GM18861 (cell line): ENCODE results near the gene BCAS1.

Experiments used
- ATAC-seq: cut with Tn5 transposase; IDR thresholded peaks from one replicate; pipeline ENCODE4 v1.9.1; 2021; ENCODE audit not compliant: unreplicated experiment

BCAS1 gene, protein sequence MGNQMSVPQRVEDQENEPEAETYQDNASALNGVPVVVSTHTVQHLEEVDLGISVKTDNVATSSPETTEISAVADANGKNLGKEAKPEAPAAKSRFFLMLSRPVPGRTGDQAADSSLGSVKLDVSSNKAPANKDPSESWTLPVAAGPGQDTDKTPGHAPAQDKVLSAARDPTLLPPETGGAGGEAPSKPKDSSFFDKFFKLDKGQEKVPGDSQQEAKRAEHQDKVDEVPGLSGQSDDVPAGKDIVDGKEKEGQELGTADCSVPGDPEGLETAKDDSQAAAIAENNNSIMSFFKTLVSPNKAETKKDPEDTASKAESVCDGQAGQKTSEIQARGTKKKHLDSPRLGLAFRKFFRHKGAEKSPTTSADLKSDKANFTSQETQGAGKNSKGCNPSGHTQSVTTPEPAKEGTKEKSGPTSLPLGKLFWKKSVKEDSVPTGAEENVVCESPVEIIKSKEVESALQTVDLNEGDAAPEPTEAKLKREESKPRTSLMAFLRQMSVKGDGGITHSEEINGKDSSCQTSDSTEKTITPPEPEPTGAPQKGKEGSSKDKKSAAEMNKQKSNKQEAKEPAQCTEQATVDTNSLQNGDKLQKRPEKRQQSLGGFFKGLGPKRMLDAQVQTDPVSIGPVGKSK

DNA sequence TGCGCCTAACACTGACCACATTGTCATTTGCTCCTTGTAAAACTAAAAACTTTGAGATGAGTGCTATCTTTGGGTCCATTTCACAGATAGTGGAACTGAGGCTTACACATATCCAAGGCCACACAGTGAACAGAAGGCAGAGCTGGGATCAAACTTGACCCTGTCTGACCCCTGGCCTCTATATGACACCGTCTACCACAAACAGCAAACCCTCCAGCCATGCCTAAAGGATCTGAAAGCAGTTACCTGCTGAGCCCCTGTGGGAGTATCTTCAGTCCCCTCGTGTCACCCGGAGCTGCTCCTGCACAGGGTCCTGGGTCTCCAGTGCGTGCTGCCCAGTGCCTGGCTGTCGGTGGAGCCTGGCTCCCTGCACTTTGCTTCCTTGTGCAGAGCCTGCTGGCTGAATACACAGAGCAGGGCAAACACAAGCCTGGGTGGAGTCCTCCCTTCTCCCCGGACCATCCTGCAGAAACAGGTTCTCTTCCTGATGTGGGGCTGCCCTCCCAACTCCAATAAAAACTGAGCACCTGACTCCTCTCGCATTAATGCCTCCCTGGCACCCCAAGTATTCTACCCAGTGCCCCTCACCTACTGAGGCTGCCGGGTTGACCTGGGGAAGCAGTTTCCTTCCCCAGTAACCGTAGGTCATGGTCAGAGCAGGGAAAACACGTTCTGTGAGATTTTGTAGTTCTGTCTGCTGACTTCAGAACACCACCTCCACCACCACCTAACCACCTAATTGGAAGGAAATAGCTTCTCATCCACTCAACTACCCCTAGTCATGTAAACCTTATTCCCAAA, at the start of gene BCAS1:
Gene BCAS1 (minus strand): TSS at position 408 of the 801 bp plus-strand sequence. CDS start 11,876 bp downstream, outside the sequence.
- ATAC-seq = no peak

DNA sequence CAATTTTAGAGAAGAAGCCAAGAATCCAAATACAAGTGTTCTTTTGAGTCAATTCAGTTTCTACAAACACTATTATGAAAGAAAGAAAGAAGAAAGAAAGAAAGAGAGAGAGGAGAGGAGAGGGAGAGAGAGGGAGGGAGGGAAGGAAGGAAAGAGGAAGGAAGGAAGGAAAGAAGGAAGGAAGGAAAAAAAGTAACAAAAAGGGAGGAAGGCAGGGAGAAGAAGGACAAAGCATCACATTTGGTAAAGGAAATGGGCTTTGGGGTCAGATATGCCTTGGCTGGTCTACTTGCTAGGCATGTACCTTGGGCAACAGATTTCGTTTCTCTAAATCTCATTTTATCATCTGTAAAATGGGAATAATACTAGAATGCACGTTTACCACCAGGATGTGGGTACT, 49.4 kb upstream of the BCAS1 start:
- no peak for ATAC-seq

DNA sequence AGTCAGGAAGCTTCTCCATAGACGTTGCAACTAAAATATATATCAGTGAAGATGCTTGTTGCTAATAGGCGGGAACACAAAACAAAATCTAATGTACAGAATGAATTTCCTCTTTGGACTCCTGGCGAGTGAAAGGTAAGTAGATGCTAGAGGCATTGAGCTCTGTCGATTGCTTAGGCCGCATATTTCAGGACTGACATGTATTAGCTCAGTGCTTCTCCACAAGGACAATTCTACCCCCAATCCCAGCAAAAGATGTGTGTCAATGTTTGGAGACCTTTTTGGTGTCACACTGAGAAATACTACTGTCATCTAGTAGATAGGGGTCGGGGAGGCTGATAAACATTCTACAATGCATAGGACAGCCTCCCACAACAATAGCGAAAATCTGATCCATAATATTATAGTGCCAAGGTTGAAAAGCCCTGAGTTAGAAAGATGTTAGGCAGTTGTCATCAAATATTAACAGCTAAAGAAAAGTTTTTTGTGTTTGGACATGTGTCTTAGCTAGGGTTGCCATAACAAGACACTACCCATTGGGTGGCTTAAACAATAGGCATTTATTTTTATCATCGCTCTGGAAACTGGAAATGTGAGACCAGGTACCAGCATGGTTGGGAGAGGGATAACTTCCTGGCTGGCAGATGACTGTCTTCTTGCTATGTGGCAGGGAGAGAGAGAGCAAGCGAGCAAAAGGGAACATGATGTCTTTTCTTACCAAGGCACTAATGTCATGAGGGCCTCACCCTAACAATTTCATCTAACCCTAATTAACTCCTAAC, 48.0 kb upstream of the BCAS1 start:
- ATAC-seq = no peak

DNA sequence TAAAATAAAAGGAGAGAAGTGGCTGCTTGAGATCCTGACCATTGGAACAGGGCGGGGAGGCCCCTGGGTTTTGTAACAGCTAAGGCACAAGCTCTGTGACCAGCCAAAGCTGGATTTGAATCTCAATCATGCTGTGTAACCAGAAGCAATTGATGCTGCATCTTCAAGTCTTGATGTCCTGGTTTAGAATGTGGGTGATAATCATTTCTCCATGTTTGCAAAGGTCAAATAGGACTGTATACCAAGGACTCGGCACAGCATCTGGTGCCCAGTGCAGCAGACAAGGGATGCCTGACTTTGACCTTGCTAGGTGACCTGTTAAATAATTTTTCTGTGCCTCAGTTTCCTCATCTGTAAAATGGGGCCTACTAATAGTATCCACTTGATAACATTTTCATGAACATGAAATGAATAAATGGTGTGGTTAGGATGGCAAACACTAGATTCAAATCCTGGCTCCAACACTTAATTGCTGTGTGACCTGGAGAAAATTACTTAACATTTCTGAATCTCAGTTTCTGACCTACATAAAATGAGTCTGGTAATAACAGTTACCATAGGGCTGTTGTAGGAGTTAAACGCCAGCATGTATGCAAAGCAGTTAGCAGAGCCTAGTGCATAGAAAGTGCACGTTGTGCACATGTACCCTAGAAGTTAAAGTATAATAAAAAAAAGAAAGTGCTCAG, 46.3 kb upstream of the BCAS1 start:
- no peak for ATAC-seq

DNA sequence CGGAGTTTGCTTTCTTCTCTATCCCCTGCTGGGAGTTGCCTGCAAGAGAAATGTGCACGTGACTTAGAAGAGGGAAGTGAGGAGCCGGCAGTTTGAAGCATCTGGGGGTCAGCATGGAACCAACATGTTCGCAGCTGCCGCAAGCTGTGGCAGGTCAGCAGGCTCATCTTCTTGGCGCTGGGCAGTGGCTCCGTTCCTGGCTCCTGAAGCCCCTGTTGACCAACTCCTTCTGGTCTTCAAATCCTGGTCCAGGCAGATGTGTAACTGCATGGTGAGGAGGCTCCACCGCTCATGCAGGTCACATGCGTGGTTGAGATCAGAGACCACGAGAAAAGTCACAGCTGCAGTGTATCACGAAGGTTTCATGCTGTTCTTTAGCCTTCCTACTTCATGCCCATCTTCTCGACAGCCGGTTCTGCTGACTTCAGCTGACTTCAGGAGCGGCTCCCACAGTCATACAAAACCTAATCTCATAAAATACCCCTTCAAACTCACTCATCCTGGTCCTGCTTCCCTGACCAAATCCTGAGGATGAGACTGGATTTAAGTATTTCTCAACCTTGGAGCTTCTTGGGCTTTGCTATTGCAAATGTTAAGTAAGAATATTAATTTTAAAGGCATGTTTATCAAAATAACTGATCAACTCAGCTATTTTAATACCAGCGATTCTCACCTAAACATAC, 44.9 kb upstream of the BCAS1 start:
- no peak for ATAC-seq

DNA sequence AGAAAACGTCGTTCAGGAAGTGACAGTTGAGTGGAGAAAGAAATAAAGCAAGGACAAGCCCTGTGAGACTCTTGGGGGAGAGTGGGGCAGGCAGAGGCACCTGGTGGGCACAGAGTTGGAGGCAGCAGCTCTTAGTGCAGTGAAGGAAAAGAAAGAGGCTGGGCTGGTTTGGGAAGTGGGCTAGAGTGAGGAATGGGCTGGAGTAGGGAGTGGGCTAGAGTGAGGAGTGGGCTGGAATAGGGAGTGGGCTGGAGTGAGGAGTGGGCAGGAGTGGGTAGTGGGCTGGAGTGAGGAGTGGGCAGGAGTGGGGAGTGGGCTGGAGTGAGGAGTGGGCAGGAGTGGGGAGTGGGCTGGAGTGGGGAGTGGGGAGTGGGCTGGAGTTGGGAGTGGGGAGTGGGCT, 43.7 kb upstream of the BCAS1 start:
- ATAC-seq = no peak

DNA sequence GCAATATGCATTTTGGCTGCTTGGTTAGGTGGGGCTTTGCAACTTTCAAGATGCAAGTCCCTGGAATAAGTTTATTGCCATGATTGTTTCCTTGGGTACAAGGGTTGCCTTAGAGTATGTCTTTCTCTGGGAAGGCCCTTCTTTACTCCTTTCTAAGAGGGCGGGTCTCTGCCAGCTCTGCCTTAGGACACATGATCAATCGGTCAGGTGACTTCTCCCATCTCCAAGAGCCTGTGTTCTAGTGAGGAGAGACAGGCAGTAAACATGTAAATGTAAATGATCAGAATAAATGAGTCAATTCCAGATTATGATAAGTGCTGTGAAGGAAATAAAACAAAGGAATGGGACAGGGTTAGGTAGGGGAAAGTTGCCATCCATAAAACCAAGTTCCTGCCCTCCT, 43.2 kb upstream of the BCAS1 start:
- ATAC-seq = no peak

DNA sequence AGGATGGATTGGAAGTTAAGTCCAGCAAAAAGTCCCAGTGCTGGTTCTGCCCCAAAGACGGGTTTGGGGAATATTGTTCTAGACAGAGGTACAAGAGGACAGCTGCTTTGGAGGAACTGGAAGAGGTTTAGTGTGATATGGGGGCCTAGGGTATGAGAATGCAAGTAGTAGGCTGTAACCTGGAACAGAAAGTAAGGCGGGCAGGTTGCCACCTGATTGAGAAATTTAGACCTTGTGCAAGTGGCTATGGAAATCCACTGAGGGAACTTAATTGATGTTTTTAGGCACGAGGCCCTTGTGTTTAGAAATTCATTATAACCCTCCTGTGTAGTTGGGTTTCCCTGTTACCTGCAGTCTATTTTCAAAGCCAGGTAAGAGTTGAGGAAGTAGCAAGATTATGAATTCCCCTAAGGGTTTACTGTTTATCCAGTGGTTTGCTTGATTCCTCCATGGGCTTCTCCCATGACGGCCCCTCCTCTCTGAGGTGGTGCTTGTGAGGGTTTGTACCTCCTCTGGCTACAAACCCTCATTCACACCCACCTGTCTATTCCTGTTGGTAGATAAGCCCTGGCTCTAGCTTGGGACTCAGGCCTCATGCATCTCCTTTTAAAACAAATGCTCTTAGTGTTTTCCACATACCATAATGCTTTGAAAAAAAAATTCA, 42.0 kb upstream of the BCAS1 start:
- ATAC-seq = no peak

DNA sequence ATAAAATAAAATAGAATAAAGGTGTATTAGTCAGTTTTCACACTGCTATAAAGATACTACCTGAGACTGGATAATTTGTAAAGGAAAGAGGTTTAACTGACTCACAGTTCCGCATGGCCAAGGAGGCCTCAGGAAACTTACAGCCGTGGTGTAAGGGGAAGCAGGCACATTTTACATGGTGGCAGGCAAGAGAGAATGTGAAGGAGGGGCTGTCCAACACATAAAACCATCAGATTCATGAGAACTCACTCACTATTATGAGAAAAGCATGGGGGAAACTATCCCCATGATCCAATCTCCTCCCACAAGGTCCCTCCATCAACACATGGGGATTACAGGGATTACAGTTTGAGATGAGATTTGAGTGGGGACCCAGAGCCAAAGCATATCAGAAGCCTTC, 41.1 kb upstream of the BCAS1 start:
- no peak for ATAC-seq

DNA sequence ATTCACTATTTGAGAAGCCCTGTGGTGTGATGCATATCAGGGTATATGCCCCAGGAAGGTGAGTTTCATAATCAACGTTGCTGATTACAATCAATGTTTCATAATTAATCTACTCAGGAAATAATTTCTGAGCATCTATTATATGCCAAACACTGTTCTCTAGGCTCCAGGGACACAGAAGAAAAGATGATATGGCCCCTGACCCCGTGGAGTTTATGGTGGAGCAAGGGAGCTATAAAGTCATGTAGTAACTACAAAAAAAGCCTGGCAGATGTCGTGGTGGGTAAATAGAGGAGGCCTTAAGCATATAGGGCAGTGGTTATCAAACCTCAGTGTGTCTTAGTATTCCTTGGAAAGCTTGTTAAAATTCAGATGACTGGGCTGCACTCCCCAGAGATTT, 40.1 kb upstream of the BCAS1 start:
- no peak for ATAC-seq

DNA sequence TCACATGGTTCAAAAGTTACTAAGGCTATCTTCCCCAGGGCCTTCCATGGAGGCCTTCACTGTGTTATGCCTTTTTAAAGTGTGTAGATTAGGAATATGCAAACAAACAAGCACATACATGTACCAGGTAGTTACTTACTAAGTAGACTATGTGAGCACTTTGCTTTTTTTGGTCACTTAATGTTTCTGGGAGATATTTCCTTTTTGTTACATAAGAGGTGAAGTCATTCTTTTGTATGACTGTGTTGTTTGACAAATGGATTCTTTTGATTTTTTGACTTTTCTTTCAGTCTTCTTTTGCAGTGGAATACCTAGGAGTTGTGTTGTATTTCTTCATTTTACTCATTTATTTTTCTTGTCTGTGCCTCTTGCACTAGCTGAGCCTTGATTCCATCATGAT, 39.6 kb upstream of the BCAS1 start:
- no peak for ATAC-seq

DNA sequence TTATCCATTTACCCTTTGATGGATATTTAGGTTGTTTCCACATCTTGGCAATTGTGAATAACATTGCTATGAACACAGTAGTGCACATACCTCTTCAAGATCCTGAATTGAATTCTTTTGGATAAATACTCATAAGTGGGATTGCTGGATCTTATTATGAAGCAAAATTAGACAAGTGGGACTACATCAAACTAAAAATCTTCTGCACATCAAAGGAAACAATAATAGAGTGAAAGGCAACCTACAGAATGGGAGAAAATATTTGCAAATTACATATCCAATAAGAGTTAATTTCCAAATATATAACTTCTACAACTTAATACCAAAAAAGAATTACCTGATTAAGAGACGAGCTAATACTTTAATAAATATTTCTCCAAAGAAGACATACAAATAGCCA, 38.4 kb upstream of the BCAS1 start:
- no peak for ATAC-seq

DNA sequence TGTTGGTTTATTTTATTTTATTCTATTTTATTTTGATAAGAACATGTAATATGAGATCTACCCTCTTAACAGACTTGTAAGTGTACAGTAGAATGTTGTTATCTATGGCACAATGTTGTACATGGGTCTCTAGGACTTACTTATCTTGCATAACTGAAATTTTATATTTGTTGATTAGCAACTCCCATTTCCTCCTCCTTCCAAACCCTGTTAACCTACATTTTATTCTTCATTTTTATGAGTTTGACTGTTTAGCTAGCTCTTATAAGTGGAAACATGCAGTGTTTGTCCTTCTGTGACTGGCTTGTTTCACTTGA, 37.9 kb upstream of the BCAS1 start:
- ATAC-seq = no peak

DNA sequence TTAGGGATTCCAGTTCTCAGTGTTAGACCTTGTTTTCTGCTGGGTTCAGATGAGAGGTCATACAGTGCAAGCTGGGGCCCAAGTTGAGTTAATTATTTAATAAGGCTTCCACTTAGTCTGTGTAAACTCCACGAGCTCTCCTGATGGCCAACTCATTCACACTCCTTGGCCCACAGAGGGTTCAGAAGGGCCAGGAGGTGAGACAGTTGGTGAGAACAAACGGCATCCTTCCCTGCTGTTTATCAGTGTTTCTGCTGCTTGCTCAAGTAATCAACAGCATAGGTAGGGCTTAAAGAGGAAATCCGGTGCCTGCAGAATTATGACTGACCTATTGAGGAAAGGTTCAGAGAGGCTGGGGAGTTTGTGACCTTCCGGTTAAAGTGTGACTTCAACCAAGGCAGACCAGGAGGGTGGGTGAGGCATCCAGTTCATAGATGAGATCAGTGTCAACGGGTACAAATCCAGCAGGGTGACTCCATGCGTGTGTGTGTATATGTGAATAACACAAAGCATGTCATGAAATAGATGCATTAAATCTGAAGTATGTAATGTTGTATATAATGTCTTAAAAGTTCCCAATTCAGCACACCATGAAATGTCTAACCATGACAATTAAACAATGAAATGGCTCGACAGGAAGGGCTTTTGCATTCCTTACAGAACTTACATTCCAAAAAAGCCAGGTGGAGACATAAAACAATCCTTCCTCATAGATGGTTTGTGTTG, 37.4 kb upstream of the BCAS1 start:
- ATAC-seq = no peak

DNA sequence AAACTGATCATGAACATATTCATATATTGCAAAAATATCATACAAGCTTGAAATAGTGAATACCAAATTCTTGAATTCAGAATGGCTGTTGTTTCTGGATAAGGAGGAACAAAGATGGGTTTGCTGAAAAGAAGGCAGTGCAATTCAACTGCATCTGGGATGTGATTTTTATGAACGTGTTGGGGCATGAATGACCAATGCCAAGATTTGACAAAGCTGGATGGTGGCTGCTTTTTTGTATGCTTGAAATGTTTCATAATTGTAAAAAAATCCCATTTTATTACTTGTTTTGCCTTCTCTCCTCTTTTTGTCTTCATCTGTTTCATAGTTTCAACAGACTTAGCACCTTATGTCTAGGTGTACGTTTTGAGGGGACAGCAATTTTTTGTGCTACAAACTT, 36.8 kb upstream of the BCAS1 start:
- no peak for ATAC-seq

DNA sequence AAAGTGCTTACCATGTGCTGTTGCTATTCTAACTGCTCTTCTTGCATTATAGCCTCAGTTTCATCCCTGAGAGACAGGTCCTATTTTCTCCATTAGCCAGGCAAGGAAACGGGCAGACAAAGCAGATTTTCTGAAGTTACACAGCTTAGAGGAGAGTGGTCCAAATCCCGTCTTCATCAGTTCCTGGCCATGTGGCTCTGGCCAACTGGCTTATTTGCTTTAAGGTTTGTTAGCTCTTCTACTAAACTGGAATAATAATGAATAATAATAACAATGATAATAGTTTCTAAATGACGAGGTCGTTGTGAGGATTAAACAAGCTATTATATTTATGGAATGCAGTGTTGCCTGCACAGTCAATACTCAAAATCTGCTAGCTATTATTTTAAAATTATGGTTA, 35.8 kb upstream of the BCAS1 start:
- ATAC-seq = no peak

DNA sequence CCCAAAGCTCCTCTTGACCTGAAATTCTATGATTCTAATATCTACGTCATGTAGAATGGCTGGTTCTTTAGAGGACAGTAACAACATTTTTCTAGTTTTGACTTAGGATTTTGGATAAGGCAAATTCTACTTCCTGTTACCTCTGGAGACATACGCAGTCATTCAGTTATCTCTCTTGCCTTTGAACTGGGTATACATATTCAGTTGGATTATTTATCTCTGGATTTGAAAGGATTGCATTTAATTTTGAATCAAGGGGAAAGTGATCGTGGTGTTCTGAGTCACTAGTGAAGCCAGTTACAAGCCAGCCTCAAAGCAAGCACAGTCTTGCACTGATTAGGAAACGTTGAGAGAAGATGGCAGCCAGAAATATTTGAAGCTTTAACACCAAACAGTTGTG, 35.3 kb upstream of the BCAS1 start:
- no peak for ATAC-seq

DNA sequence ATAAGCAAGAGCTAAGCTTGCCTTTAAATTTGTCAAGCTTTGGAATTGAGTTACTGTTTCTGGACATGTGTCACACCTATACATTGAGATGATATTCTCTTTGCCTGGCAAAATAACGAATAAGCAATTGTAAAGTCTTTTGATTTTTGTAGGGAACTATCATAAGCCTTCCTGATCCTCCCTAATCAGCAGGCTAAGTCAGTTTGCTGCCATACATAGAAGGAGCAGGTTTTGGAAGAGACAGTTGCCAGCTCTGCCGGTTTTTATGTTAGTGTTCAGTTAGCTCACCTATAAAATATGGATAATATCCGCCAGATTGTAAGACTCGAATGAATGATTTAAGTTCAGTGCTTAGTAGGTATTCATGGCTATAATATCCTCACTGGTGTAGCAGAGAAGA, 34.4 kb upstream of the BCAS1 start:
- ATAC-seq = no peak
